DND-41 (cell line): ENCODE data around the gene EDIL3.

Experiments
- ATAC-seq: fragments of 200-7000 bp; cut with Tn5 transposase; 3 replicates; pipeline ENCODE4 v1.9.1; 2021; ENCODE audit warnings: low read depth; ENCODE audit not compliant: insufficient read depth
- DNase-seq: peaks from one replicate; pipeline ENCODE4 v3.0.0-alpha.2; 2020
- H2AFZ ChIP-seq: 2 replicates; pipeline ENCODE4 v1.6.0; 2012; ENCODE audit warnings: low read depth, low read length
- H3K27ac ChIP-seq: 2 replicates; pipeline ENCODE4 v1.5.1; 2012; ENCODE audit warnings: low read length, inconsistent platforms
- H3K27me3 ChIP-seq: fragments of 200-600 bp; sonication (generic); 2 replicates; pipeline ENCODE4 v1.6.0; 2012; ENCODE audit warnings: low read length, mild to moderate bottlenecking, inconsistent platforms; ENCODE audit not compliant: insufficient read depth, poor library complexity
- H3K36me3 ChIP-seq: 2 replicates; pipeline ENCODE4 v1.5.1; 2012; ENCODE audit warnings: low read length, inconsistent platforms; ENCODE audit not compliant: insufficient read depth
- H3K4me1 ChIP-seq: 2 replicates; pipeline ENCODE4 v1.5.1; 2012; ENCODE audit warnings: mild to moderate bottlenecking, low read length; ENCODE audit not compliant: insufficient read depth
- H3K4me2 ChIP-seq: 2 replicates; pipeline ENCODE4 v1.6.0; 2012; ENCODE audit warnings: mild to moderate bottlenecking, moderate library complexity, low read length, inconsistent platforms; ENCODE audit not compliant: insufficient read depth
- H3K4me3 ChIP-seq, 2 experiments: fragments of 200-600 bp in 1 of 2; shearing (Covaris generic) in 1 of 2; 2 replicates each; pipeline ENCODE4 v1.5.1; 2012 to 2016; ENCODE audit warnings: inconsistent platforms in 2 of 2, low read length in 2 of 2, mild to moderate bottlenecking in 2 of 2, low read depth in 1 of 2, moderate library complexity in 1 of 2
- H3K79me2 ChIP-seq: 2 replicates; pipeline ENCODE4 v1.6.0; 2012; ENCODE audit warnings: low read length, inconsistent platforms; ENCODE audit not compliant: insufficient read depth
- H3K9ac ChIP-seq: 2 replicates; pipeline ENCODE4 v1.6.0; 2012; ENCODE audit warnings: low read depth, mild to moderate bottlenecking, inconsistent platforms, low read length, moderate library complexity
- H3K9me3 ChIP-seq: 2 replicates; pipeline ENCODE4 v1.5.1; 2012; ENCODE audit warnings: low read length, moderate library complexity, mild to moderate bottlenecking, inconsistent platforms; ENCODE audit not compliant: insufficient read depth, severe bottlenecking
- H4K20me1 ChIP-seq: 2 replicates; pipeline ENCODE4 v1.6.0; 2012; ENCODE audit warnings: low read length; ENCODE audit not compliant: insufficient read depth
- CTCF ChIP-seq: IDR thresholded peaks from 2 replicates; pipeline ENCODE4 v1.5.1; 2012; ENCODE audit warnings: borderline replicate concordance, low read length, moderate library complexity, mild to moderate bottlenecking; ENCODE audit not compliant: poor library complexity, severe bottlenecking; ENCODE audit errors: extremely low read depth
- EZH2 ChIP-seq: IDR thresholded peaks from 3 replicates; pipeline ENCODE4 v1.6.1; 2012; ENCODE audit warnings: borderline replicate concordance, low read depth, mild to moderate bottlenecking, moderate library complexity, low read length, inconsistent platforms; ENCODE audit not compliant: severe bottlenecking

The EDIL3 gene

GRCh38 chr5:83946516-83946915 is 438.2 kb downstream of the EDIL3 start:
- H2AFZ ChIP-seq = no peak overlapping the region
- H3K4me3 ChIP-seq = no peak overlapping the region
- no peaks in the 10 kb centered on the region for H3K36me3 ChIP-seq
- peaks cover 11% of the 10 kb centered on the region for H3K27me3 ChIP-seq
- no peak overlapping the region for H3K27ac ChIP-seq
- H3K4me2 ChIP-seq = no peak overlapping the region
- H3K4me1 ChIP-seq = no peaks in the 10 kb centered on the region
- no peaks in the 10 kb centered on the region for H3K9me3 ChIP-seq
- no peak overlapping the region for H3K9ac ChIP-seq
- ATAC-seq (no peak), DNase-seq (no peak)
- H3K79me2 ChIP-seq = no peaks in the 10 kb centered on the region
- H4K20me1 ChIP-seq = no peaks in the 10 kb centered on the region
- no peak for TF ChIP-seq CTCF
- no peak for TF ChIP-seq EZH2

DNA sequence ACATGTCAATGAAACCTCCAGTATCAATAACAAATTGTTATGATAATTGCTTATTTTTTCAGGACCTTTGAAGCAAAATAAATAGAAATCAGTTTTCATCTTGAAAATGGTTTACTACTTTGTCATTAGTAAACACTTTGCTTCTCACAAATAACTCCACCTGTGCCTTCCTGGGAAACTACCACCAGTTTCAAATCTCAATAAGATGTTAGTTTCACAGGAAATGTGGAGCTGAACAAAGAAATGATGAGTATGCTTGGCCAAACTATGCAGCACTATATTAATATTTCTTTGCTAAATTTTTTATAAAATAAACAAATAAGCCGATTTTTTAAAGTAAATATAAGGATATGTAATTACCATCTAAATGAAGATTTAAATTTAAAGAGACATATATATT is 442.5 kb downstream of the EDIL3 start:
- H3K9ac ChIP-seq = no peak overlapping the region
- no peaks in the 10 kb centered on the region for H4K20me1 ChIP-seq
- no peaks in the 10 kb centered on the region for H3K9me3 ChIP-seq
- no peak for TF ChIP-seq CTCF
- no peak for TF ChIP-seq EZH2
- DNase-seq (no peak), ATAC-seq (no peak)
- no peak overlapping the region for H2AFZ ChIP-seq
- H3K36me3 ChIP-seq = no peaks in the 10 kb centered on the region
- H3K27ac ChIP-seq = no peak overlapping the region
- peaks cover 8% of the 10 kb centered on the region for H3K27me3 ChIP-seq
- no peaks in the 10 kb centered on the region for H3K4me1 ChIP-seq
- no peak overlapping the region for H3K4me2 ChIP-seq
- no peak overlapping the region for H3K4me3 ChIP-seq
- H3K79me2 ChIP-seq = no peaks in the 10 kb centered on the region

GRCh38 chr5:83937837-83938236 is 446.8 kb downstream of the EDIL3 start:
- Histone ChIP-seq H3K79me2 (no peaks in the 10 kb centered on the region), H3K4me2 (no peak overlapping the region), H3K9ac (no peak overlapping the region), H2AFZ (no peak overlapping the region), H4K20me1 (no peaks in the 10 kb centered on the region), H3K4me1 (no peaks in the 10 kb centered on the region), H3K27me3 (no peaks in the 10 kb centered on the region), H3K27ac (no peak overlapping the region), H3K36me3 (no peaks in the 10 kb centered on the region), H3K9me3 (no peaks in the 10 kb centered on the region), H3K4me3 (no peak overlapping the region)
- TF ChIP-seq EZH2 = no peak
- no peak for TF ChIP-seq CTCF
- ATAC-seq = no peak
- no peak for DNase-seq

- Histone ChIP-seq H3K4me2 (no peak overlapping the region), H3K79me2 (no peaks in the 10 kb centered on the region), H3K36me3 (no peaks in the 10 kb centered on the region), H3K27me3 (no peaks in the 10 kb centered on the region), H4K20me1 (no peaks in the 10 kb centered on the region), H3K27ac (no peak overlapping the region), H3K4me1 (no peaks in the 10 kb centered on the region), H2AFZ (no peak overlapping the region), H3K9me3 (no peaks in the 10 kb centered on the region), H3K4me3 (no peak overlapping the region), H3K9ac (no peak overlapping the region)
- TF ChIP-seq EZH2 (no peak), CTCF (no peak)
- no peak for ATAC-seq
- no peak for DNase-seq
Measured at GRCh38 chr5:83931969-83932368, 452.7 kb downstream of the EDIL3 start.
